HG02970 (cell line): Measurements from ENCODE around the gene GLB1L2.

Experiments used
- ATAC-seq: cut with Tn5 transposase; IDR thresholded peaks from one replicate; pipeline ENCODE4 v1.9.1; 2021; ENCODE audit warnings: mild to moderate bottlenecking, moderate library complexity, moderate number of reproducible peaks; ENCODE audit not compliant: unreplicated experiment, low FRiP score

The GLB1L2 gene

GRCh38 chr11:134346101-134346975 is 14.6 kb downstream of the GLB1L2 start:
- ATAC-seq: no peak

GRCh38 chr11:134346976-134347350 is 15.2 kb downstream of the GLB1L2 start:
- ATAC-seq: no peak

DNA sequence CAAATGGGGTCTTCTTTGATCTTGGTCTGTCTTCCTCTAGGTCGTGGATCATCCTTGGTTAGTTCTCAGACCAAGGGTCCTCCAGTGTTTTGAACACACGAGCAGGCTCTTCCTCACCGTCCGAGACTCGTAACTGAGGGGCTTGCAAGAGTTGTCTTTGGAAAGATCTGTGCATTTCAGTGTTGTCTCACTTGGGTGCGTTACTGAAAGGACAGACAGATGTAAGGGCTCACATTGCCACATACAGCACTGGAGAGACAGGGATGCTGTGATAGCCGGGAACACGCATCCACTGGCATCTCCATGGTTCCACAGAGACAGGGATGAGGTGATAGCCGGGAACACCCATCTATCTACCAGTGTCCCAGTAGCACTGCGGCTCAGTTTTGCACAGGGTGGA is 15.7 kb downstream of the GLB1L2 start:
- ATAC-seq: no peak

GRCh38 chr11:134349109-134349801 is 17.5 kb downstream of the GLB1L2 start:
- no peak for ATAC-seq

GRCh38 chr11:134349802-134350355 is 18.1 kb downstream of the GLB1L2 start:
- ATAC-seq: no peak

DNA sequence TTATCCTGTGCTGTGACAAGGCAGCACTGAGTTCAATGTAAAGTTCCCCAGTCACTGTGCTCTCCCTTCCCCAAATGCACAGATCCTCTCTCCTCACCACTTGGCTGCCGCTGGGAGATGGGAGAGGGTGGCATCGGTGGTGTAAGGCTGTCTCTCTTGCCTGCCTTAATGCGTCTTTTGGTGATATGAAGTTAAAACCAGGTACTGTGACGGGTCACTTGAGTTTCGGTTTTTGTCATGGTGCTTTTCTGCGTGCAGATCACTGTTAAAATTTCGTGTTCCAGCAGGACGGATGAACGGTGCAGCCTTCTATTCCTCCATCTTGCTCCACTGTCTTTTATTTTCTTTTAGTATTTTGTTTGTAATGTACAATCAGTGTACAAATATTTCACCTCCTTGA is 18.6 kb downstream of the GLB1L2 start:
- ATAC-seq: no peak

DNA sequence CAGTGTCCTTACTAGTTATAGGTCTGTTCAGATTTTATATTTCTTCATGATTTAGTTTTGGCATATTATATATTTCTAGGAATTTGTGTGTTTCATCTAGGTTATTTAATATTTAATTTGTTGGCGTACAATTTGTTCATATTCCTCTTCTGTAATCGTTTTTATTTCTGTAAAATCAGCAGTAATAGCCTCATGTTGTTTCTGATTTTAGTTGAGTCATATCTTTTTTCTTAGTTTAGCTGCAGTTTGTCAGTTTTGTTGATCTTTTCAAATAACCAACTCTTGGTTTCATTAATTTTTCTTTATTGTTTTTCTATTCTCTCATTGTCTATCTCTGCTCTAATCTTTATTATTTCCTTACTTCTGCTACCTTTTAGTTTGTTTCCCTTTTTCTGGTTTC is 20.3 kb downstream of the GLB1L2 start:
- no peak for ATAC-seq

- ATAC-seq: no peak
Observed at GRCh38 chr11:134355136-134355535, 23.3 kb downstream of the GLB1L2 start.

- no peak for ATAC-seq
Observed at GRCh38 chr11:134355656-134356055, 23.9 kb downstream of the GLB1L2 start.

DNA sequence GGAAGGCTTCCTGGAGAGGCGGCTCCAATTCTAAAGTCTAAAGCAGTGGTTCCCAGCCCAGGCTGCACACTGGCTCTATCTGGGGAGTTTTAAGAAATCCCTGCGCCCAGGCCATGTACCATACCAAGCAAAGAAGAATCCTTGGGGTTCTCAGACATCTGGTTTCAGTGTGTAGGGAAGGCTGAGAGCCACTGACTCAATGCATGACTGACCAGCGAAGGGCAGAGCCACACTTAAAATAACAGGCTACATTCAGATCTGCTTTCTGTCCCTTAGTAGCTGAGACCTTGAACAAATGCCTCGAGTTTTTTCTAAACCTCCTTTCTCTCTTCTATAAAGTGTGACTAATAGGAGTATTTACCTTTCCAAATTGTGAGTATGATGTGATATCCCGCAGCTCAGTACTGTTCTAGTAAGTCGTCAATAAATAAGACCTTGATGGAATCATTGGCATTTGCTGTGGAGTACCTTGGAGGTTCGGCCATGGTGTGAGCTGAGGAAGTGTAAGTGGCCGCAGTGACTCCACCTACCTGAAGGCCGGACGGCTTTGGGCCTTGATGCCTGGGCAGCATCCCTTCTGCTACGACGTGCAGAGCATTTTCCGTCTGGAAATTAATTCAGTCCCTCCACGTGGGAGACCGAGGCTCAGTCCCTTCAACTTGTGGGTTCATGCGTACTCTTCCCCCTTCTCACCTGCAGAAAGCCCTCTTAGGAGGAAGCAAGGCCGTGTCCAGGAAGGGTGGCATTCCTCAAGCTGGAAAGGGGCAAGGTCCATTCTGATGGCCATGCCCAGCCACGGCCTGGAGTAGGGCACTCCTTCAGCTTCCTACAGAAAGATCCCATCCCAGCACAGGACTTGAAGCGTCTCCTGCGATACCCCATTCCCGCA is 25.1 kb downstream of the GLB1L2 start:
- no peak for ATAC-seq

- ATAC-seq: no peak
Observed at GRCh38 chr11:134357545-134357839, 25.7 kb downstream of the GLB1L2 start.

- ATAC-seq: no peak
Observed at GRCh38 chr11:134358165-134358855, 26.5 kb downstream of the GLB1L2 start.

GRCh38 chr11:134358856-134359490 is 27.2 kb downstream of the GLB1L2 start:
- no peak for ATAC-seq

- ATAC-seq: no peak
Observed at GRCh38 chr11:134359646-134360045, 27.9 kb downstream of the GLB1L2 start.

DNA sequence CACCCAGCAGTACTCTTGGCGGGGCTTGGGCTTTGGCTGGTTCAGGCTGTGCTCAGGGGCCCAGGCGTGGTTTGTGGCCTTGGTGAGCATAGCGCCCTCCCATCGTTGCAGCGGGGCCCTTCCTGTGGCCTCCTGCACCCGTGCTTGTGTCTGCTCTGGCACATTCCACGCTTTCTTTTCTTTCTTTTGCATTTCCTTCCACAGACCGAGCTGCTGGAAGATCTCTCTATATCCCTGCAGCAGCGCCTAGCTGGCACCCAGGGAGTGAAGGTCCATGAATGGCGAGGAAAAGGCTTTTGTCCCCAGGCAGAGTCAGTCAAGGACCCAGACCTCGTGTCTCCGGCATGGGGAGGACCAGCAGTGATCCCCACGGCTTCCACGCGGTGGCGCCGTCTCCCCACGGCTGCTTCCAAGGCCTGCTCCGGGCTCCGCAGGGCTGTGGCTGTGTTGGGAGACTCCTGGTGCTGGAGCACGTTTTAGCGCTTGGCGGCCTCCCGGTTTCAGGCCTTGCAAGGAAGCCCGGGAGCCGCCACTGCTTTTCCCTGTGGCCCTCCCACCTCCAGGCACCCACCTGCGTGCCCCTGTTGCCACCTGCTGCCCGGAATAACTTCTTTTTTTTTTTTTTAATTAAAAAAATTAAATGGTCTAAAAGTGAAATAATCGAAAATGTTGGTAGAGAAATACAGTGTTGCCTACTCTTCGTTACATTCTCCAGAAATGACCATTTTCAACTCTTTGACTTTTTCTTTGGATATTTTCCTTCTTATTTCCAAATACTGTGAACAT is 28.5 kb downstream of the GLB1L2 start:
- ATAC-seq: peak; percentile 74

DNA sequence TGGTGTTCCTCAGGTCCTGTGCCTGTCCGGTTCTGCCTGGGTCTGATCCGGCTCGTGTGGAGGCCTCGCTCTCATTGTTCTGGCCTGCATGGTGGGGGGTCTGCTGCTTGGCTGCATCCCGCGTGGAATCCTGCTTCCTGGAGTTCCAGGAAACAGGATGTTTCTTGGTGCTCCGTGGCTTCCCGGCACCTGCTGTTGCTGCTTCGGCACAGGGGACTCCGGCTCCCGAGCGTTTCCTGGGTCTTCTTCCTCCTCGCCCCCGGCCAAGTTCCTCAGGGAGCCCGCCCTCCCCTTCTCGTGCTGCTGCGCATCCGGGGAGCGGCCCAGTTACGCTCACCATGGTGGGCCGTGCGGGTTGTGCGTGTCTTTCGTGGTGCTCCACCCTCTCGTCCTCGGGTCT is 29.9 kb downstream of the GLB1L2 start:
- ATAC-seq: no peak

DNA sequence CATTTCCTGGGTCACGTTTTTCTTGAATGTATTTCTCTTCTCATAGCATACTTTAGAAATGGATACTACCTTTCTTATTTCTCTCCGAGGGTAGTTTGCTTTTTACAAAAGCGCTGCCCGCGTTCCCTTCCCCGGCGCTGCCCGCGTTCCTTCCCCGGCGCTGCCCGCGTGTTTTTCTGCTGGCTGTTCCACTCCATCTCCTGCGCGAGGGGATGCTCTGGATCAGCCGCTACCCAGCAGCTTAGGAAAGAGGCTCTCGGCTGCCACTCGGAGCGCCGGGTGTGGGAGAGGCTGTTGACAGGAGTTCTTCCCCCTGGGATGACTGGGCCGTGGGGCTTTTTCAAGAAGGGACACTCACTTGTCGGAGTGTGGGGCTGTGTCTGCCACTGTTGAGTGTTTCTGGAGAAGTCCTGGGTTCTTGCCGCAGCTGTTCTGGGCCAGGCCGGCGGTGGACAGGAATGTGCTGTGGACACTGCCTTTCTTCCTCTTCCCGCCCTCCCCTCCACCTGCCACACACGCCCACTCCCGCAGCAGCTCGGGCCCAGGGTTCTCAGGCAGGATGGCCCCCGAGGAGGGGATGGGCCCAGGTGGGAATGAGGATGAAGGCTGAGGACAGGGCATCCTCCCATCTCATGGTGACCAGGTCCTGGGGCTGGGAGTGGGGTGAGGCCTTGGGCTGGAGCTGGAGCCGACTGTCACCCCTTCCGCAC is 30.6 kb downstream of the GLB1L2 start:
- ATAC-seq: no peak

GRCh38 chr11:134363161-134363560 is 31.4 kb downstream of the GLB1L2 start:
- no peak for ATAC-seq
